Measurements from ENCODE around the gene DCAF12L2.
A peak's percentile ranks its signal among the peaks of the same experiment; 100 is the strongest.
"Not testable (repeated sequence)": the region's sequence is repeated elsewhere in the genome, so short reads cannot be mapped to it uniquely, and the experiment has no call there.

Gene DCAF12L2

GRCh38 chrX:126165721-126166461 lies at the start of gene DCAF12L2:
Gene DCAF12L2, minus strand, starts transcription at chrX:126166289. Its CDS starts 365 bp downstream, at chrX:126165924.
- peak in 12 of 56 donors; percentile 0 to 15 (median 4) for DNase-seq

GRCh38 chrX:126190888-126191287 lies 24.8 kb upstream of the DCAF12L2 start:
- not testable (repeated sequence) for DNase-seq

- DNase-seq: no peak
These were observed 11.2 kb upstream of the DCAF12L2 start for GRCh38 chrX:126177133-126177840.

GRCh38 chrX:126170720-126171119 lies 4.6 kb upstream of the DCAF12L2 start:
- DNase-seq: no peak

- DNase-seq: no peak
These were observed 1.5 kb upstream of the DCAF12L2 start for GRCh38 chrX:126167560-126167959.

- DNase-seq: no peak
These were observed 728 bp downstream of the DCAF12L2 start for GRCh38 chrX:126165401-126165720.

GRCh38 chrX:126164689-126165400 lies 1.2 kb downstream of the DCAF12L2 start:
- no peak for DNase-seq

- no peak for DNase-seq
These were observed 1.9 kb downstream of the DCAF12L2 start for GRCh38 chrX:126164226-126164625.

GRCh38 chrX:126141014-126141413 lies 25.1 kb downstream of the DCAF12L2 start:
- no peak for DNase-seq

GRCh38 chrX:126137899-126138298 lies 28.2 kb downstream of the DCAF12L2 start:
- DNase-seq: no peak

- no peak for DNase-seq
These were observed 41.4 kb downstream of the DCAF12L2 start for GRCh38 chrX:126124721-126125120.

Data from nucleus accumbens (tissue), 56 donors.